Breast epithelium (tissue), 3 donors: ENCODE data around the gene HYDIN.

ENCODE experiments used
- CTCF ChIP-seq, 3 donors: fragments of 450-650 bp; IDR thresholded peaks; one replicate each; pipeline ENCODE4 v1.5.1; 2016 to 2017; ENCODE audit warnings: antibody characterized with exemption in 3 of 3, mild to moderate bottlenecking in 3 of 3, moderate library complexity in 3 of 3
- POLR2A ChIP-seq: fragments of 450-650 bp; IDR thresholded peaks from one replicate; pipeline ENCODE4 v1.6.1; 2016; ENCODE audit warnings: antibody characterized with exemption, mild to moderate bottlenecking, moderate library complexity
- POLR2AphosphoS5 ChIP-seq, 3 donors: sonication (generic); formaldehyde crosslinking; IDR thresholded peaks; one replicate each; pipeline ENCODE4 v1.6.1; 2017; ENCODE audit warnings: antibody characterized with exemption in 3 of 3

DNA sequence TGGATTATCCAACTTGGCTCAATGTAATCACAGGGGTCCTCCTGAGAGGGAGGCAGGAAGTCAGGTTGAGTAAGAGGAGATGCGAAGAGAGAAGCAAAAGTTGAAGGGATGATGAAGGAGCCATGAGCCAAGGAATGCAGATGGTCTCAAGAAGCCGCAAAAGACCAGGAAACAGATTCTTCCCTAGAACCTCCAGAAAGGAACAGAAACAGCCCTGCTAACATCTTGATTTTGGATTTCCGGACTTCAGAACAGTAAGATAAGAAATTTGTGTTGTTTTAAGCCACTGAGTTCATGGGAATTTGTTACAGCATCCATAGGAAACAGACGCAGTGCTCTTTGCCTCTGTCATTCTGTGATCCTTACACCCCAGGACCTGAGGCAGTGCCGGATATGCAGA lies 31.9 kb upstream of the HYDIN start:
- TF ChIP-seq CTCF (IDR thresholded peaks at IDR 0.05) (no peak), POLR2AphosphoS5 (IDR thresholded peaks at IDR 0.05) (no peak), POLR2A (no peak)
